Measurements from ENCODE around the gene EXD3.
"Not testable (repeated sequence)": the region's sequence is repeated elsewhere in the genome, so short reads cannot be mapped to it uniquely, and the experiment has no call there.

Gene EXD3

GRCh38 chr9:137331929-137332328, 91.0 kb downstream of the EXD3 start:
- Histone ChIP-seq H4K20me1 (no peaks in the 10 kb centered on the region), H3K4me1 (peaks cover 0 to 5% (median 1%) of the 10 kb centered on the region in 10 experiments; a peak in 8 of 20 replicates), H3K27me3 (no peaks in the 10 kb centered on the region), H3K9me3 (replicated peaks in 1 of 11) (peaks cover 18 to 39% (median 33%) of the 10 kb centered on the region in 11 experiments), H3K9ac (no peak overlapping the region), H3K36me3 (peaks cover 0 to 11% (median 8%) of the 10 kb centered on the region in 11 experiments; a peak in 11 of 22 replicates), H3K4me2 (no peak overlapping the region), H3K27ac (no peak overlapping the region), H3K4me3 (no peak overlapping the region)
- TF ChIP-seq Cebpa-rat (IDR thresholded peaks at IDR 0.05), result peak in 1 of 11 experiments; percentile 20; a peak in 1 of 22 replicates

DNA sequence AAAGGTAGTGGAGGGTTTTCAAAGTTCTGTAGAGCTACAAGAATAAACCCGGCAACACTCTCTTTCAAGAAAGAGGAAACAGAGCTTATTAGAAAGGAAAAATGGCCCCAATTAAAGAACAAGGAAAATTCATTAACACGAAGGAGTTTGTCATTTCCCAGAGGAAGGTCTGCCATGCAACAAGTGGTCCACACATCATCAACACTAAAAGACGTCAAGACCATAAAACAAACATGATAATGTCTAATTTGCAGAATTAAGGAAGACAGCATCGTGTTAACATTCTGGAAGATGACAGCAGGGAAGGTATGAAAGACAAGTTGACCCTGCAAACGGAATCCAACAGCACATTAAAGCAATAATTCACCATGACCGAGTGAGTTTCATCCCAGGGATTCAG, 92.3 kb downstream of the EXD3 start:
- TF ChIP-seq Cebpa-rat (IDR thresholded peaks at IDR 0.05), result no peak
- Histone ChIP-seq H3K9me3 (replicated peaks in 1 of 11) (peaks cover 5 to 31% (median 21%) of the 10 kb centered on the region in 11 experiments), H3K36me3 (peaks cover 0 to 3% (median under 1%) of the 10 kb centered on the region in 11 experiments; a peak in 6 of 22 replicates)

GRCh38 chr9:137329590-137329989, 93.4 kb downstream of the EXD3 start:
- Histone ChIP-seq H3K9me3 (replicated peaks in 1 of 11) (peaks cover 0 to 25% (median 13%) of the 10 kb centered on the region in 11 experiments; a peak in 16 of 22 replicates), H3K4me1 (peaks cover 0 to 21% (median 6%) of the 10 kb centered on the region in 10 experiments; a peak in 9 of 20 replicates)
- H3K36me3 ChIP-seq, H4K20me1 ChIP-seq, H3K4me2 ChIP-seq, H3K27ac ChIP-seq, H3K9ac ChIP-seq, H3K4me3 ChIP-seq, H3K27me3 ChIP-seq: not testable (repeated sequence)

More for the DNA sequence above, 92.3 kb downstream of the EXD3 start:
- Histone ChIP-seq H3K4me1 (peaks cover 0 to 18% (median 6%) of the 10 kb centered on the region in 10 experiments; a peak in 9 of 20 replicates), H3K9ac (no peak overlapping the region), H3K27ac (no peak overlapping the region), H3K4me3 (no peak overlapping the region), H3K27me3 (no peaks in the 10 kb centered on the region), H4K20me1 (no peaks in the 10 kb centered on the region), H3K4me2 (no peak overlapping the region)

DNA sequence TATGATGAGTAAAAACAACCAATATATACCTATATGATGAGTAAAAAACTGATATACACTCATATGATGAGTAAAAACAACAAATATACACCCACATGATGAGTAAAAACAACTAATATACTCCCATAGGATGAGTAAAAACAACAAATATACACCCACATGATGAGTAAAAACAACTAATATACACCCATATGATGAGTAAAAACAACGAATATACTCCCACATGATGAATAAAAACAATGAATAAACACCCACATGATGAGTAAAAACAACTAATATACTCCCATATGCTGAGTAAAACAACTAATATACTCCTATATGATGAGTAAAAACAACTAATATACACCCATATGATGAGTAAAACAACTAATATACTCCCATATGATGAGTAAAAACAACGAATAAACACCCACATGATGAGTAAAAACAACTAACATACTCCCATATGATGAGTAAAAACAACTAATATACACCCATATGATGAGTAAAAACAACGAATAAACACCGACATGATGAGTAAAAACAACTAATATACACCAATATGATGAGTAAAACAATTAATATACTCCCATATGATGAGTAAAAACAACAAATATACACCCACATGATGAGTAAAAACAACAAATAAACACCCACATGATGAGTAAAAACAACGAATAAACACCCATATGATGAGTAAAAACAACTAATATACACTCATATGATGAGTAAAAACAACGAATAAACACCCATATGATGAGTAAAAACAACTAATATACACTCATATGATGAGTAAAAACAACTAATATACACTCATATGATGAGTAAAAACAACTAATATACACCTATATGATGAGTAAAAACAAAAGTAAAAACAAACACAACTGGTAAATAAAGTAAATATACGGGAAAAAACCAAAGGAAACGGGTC, 95.1 kb downstream of the EXD3 start:
- not testable (repeated sequence) for H3K27me3 ChIP-seq

GRCh38 chr9:137326445-137327065, 96.4 kb downstream of the EXD3 start:
- H3K4me3 ChIP-seq, result no peak overlapping the region
- peak overlapping the region in 5 of 11 experiments; percentile 16 to 73 (median 50); a peak in 9 of 22 replicates for H3K4me2 ChIP-seq
- H3K9ac ChIP-seq, result 0 out of 22 replicates have a peak overlapping the region, but pooled peaks of 1 of the 11 experiments have one; percentile 29

More for the DNA sequence above, 95.1 kb downstream of the EXD3 start:
- H3K9ac ChIP-seq, H3K4me3 ChIP-seq, H4K20me1 ChIP-seq, H3K4me2 ChIP-seq, H3K27ac ChIP-seq: not testable (repeated sequence)
- Histone ChIP-seq H3K9me3 (replicated peaks in 1 of 11) (peaks cover 0 to 34% (median 22%) of the 10 kb centered on the region in 11 experiments; a peak in 17 of 22 replicates), H3K36me3 (peaks cover 0 to 14% (median 0%) of the 10 kb centered on the region in 11 experiments; a peak in 4 of 22 replicates), H3K4me1 (peaks cover 0 to 21% (median 6%) of the 10 kb centered on the region in 10 experiments; a peak in 9 of 20 replicates)

GRCh38 chr9:137325799-137326198, 97.2 kb downstream of the EXD3 start:
- peak overlapping the region in 3 of 11 experiments; percentile 32 to 65 (median 45); a peak in 3 of 22 replicates for H3K27ac ChIP-seq
- no peak overlapping the region for H3K9ac ChIP-seq
- peaks cover 0 to 44% (median 31%) of the 10 kb centered on the region in 11 experiments; a peak in 18 of 22 replicates for H3K9me3 ChIP-seq (replicated peaks in 1 of 11)
- no peak overlapping the region for H3K4me3 ChIP-seq
- peaks cover 13 to 33% (median 20%) of the 10 kb centered on the region in 10 experiments for H3K4me1 ChIP-seq
- H3K4me2 ChIP-seq, result peak overlapping the region in 4 of 11 experiments; percentile 28 to 73 (median 58); a peak in 6 of 22 replicates
- H3K27me3 ChIP-seq, result no peaks in the 10 kb centered on the region
- TF ChIP-seq Cebpa-rat (IDR thresholded peaks at IDR 0.05), result no peak
- H3K36me3 ChIP-seq, result peaks cover 0 to 14% (median 0%) of the 10 kb centered on the region in 11 experiments; a peak in 4 of 22 replicates
- H4K20me1 ChIP-seq, result no peaks in the 10 kb centered on the region

More at GRCh38 chr9:137326445-137327065, 96.4 kb downstream of the EXD3 start:
- H3K4me1 ChIP-seq, result peaks cover 5 to 26% (median 13%) of the 10 kb centered on the region in 10 experiments
- peak overlapping the region in 4 of 11 experiments; percentile 19 to 65 (median 38); a peak in 6 of 22 replicates for H3K27ac ChIP-seq
- H3K36me3 ChIP-seq, result peaks cover 0 to 14% (median 0%) of the 10 kb centered on the region in 11 experiments; a peak in 4 of 22 replicates
- H3K9me3 ChIP-seq (replicated peaks in 1 of 11), result peaks cover 0 to 44% (median 31%) of the 10 kb centered on the region in 11 experiments; a peak in 18 of 22 replicates
- H3K27me3 ChIP-seq, result no peaks in the 10 kb centered on the region
- H4K20me1 ChIP-seq, result no peaks in the 10 kb centered on the region
- no peak for TF ChIP-seq Cebpa-rat (IDR thresholded peaks at IDR 0.05)

DNA sequence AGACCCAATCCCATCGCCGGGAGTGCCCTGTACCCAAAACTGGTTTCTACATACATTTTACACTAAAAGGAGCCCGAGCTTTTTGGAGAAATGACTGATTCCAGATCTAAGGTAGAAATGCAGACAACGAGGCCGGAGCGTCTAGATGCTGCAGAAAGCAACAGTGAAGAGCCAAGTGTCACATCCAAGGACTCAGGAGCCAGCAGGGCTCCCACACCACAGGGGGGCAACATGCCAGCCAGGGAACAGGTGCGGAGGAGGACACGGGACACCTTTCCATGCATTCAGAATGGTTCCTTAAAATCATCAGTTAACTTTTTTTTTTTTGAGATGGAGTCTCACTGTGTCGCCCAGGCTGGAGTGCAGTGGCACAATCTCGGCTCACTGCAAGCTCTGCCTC, 97.8 kb downstream of the EXD3 start:
- TF ChIP-seq Cebpa-rat (IDR thresholded peaks at IDR 0.05), result no peak
- no peak overlapping the region for H3K27ac ChIP-seq
- H3K4me1 ChIP-seq, result peaks cover 19 to 40% (median 27%) of the 10 kb centered on the region in 10 experiments
- H3K4me2 ChIP-seq, result no peak overlapping the region
- peaks cover 0 to 14% (median 0%) of the 10 kb centered on the region in 11 experiments; a peak in 4 of 22 replicates for H3K36me3 ChIP-seq
- H3K27me3 ChIP-seq, result no peaks in the 10 kb centered on the region
- H3K9me3 ChIP-seq (replicated peaks in 1 of 11), result peaks cover 0 to 42% (median 29%) of the 10 kb centered on the region in 11 experiments; a peak in 18 of 22 replicates
- no peaks in the 10 kb centered on the region for H4K20me1 ChIP-seq
- H3K4me3 ChIP-seq, result no peak overlapping the region
- H3K9ac ChIP-seq, result no peak overlapping the region

DNA sequence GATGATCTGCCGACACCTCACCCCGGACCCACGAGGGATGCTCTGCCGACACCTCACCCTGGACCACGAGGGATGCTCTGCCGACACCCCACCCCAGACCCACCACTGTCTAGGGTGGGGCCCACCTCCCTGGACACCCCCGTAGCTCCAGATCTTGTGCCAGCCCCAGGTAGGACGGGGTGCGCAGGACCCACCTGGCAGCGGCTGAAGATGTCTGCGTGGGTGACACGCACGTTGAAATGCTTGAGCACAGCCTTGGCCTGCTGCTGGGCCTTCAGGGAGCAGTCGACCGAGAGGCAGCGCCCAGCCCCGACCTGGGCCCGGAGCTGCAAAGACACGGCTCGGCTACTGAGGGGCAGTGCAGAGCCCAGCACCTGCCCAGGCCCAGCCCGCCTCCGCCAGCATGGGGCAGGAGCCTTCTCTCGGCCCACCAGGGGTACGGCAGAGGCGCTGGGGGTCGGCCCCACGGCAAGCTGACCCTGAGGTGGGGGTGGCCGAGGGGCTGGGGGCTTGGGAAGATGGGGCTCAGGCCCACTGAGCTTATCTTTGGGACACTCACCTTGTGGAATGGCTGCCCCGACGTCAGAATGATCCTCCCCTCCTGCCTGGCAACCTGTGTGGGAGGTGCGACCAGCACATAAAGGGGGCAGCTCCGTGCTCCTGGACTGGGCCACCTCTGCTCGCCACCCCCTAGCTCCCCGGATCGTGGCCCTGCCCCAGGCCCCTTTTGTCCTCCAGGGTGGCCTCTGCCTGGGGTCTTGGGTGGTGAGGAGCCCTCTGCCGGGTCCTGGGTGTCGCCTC, 99.2 kb downstream of the EXD3 start:
- peaks cover 0 to 33% (median 20%) of the 10 kb centered on the region in 11 experiments; a peak in 17 of 22 replicates for H3K9me3 ChIP-seq (replicated peaks in 1 of 11)
- no peaks in the 10 kb centered on the region for H4K20me1 ChIP-seq
- peaks cover 33 to 54% (median 41%) of the 10 kb centered on the region in 10 experiments for H3K4me1 ChIP-seq
- peaks cover 0 to 14% (median 0%) of the 10 kb centered on the region in 11 experiments; a peak in 4 of 22 replicates for H3K36me3 ChIP-seq
- H3K4me3 ChIP-seq, result no peak overlapping the region
- no peak for TF ChIP-seq Cebpa-rat (IDR thresholded peaks at IDR 0.05)
- no peak overlapping the region for H3K27ac ChIP-seq
- H3K9ac ChIP-seq, result no peak overlapping the region
- no peak overlapping the region for H3K4me2 ChIP-seq
- H3K27me3 ChIP-seq, result no peaks in the 10 kb centered on the region
